HFFc6 (cell line): ENCODE measurements around the gene TOP2A. TPM values are rescaled to one million over a fixed set of nuclear protein-coding genes. Genes with fewer than 3 reads are reported as not detected.

ENCODE experiments used
- DNase-seq: peaks from one replicate; pipeline ENCODE4 v3.0.0-alpha.2; 2018
- H3K27ac Mint-ChIP-seq: 2 replicates; pipeline ENCODE4 v1.8.0; 2020; ENCODE audit warnings: mild to moderate bottlenecking, mixed read lengths
- H3K27me3 Mint-ChIP-seq: 2 replicates; pipeline ENCODE4 v1.8.0; 2021; ENCODE audit warnings: mild to moderate bottlenecking, moderate library complexity, mixed read lengths; ENCODE audit not compliant: insufficient read depth
- H3K36me3 Mint-ChIP-seq: 2 replicates; pipeline ENCODE4 v1.8.0; 2021; ENCODE audit warnings: low read depth, mixed read lengths
- H3K4me1 Mint-ChIP-seq: 2 replicates; pipeline ENCODE4 v1.8.0; 2020; ENCODE audit warnings: low read depth, mixed read lengths
- H3K4me3 Mint-ChIP-seq: 2 replicates; pipeline ENCODE4 v1.8.0; 2020; ENCODE audit warnings: mild to moderate bottlenecking, moderate library complexity, mixed read lengths
- H3K9me3 Mint-ChIP-seq: 2 replicates; pipeline ENCODE4 v1.8.0; 2020; ENCODE audit warnings: mild to moderate bottlenecking, mixed read lengths
- CTCF ChIP-seq: fragments of 200-600 bp; sonication (generic); IDR thresholded peaks from 2 replicates; pipeline ENCODE4 v1.5.0; 2021; ENCODE audit warnings: antibody characterized with exemption, mild to moderate bottlenecking
- total RNA-seq, 6 experiments: library from RNA; stranded (reverse); fragmentation: NEBNext Ultra II Directional; extraction: Animal tissue kit (Norgen Biotek cat#: 25700); gene quantifications; 2 replicates in 1 of 6; 3 replicates in 5 of 6; pipeline ENCODE4 v1.2.3, GENCODE V29; 2021

TOP2A gene
- total RNA-seq, 6 experiments from 2014 or later, result 73.2 to 170 (median 150) TPM

- H3K27ac Mint-ChIP-seq, result no peak overlapping the region
- H3K4me3 Mint-ChIP-seq, result no peak overlapping the region
- peaks cover 2% of the 10 kb centered on the region; the same call in 1 of the 2 replicates for H3K27me3 Mint-ChIP-seq
- no peaks in the 10 kb centered on the region for H3K9me3 Mint-ChIP-seq
- no peak for DNase-seq
- no peaks in the 10 kb centered on the region for H3K36me3 Mint-ChIP-seq
- TF ChIP-seq CTCF, result no peak
- H3K4me1 Mint-ChIP-seq, result peaks cover 10% of the 10 kb centered on the region
Measured at GRCh38 chr17:40431231-40431602, 13.5 kb upstream of the TOP2A start.

- Mint-ChIP-seq H3K9me3 (no peaks in the 10 kb centered on the region), H3K36me3 (no peaks in the 10 kb centered on the region), H3K27ac (no peak overlapping the region), H3K4me1 (peaks cover 10% of the 10 kb centered on the region), H3K4me3 (no peak overlapping the region), H3K27me3 (peaks cover 2% of the 10 kb centered on the region; the same call in 1 of the 2 replicates)
- no peak for TF ChIP-seq CTCF
- no peak for DNase-seq
Measured at GRCh38 chr17:40430272-40431230, 12.9 kb upstream of the TOP2A start.

GRCh38 chr17:40427002-40427491 is 9.4 kb upstream of the TOP2A start:
- no peak for DNase-seq
- no peaks in the 10 kb centered on the region for H3K4me1 Mint-ChIP-seq
- H3K4me3 Mint-ChIP-seq, result no peak overlapping the region
- H3K36me3 Mint-ChIP-seq, result no peaks in the 10 kb centered on the region
- no peak overlapping the region for H3K27ac Mint-ChIP-seq
- no peaks in the 10 kb centered on the region for H3K9me3 Mint-ChIP-seq
- peaks cover 2% of the 10 kb centered on the region; the same call in 1 of the 2 replicates for H3K27me3 Mint-ChIP-seq
- no peak for TF ChIP-seq CTCF

- DNase-seq, result no peak
- no peak for TF ChIP-seq CTCF
- Mint-ChIP-seq H3K4me1 (no peaks in the 10 kb centered on the region), H3K9me3 (no peaks in the 10 kb centered on the region), H3K36me3 (no peaks in the 10 kb centered on the region), H3K27ac (no peak overlapping the region), H3K27me3 (peaks cover 2% of the 10 kb centered on the region; the same call in 1 of the 2 replicates), H3K4me3 (no peak overlapping the region)
Measured at GRCh38 chr17:40425741-40426140, 8.0 kb upstream of the TOP2A start.

GRCh38 chr17:40422990-40423633 is 5.4 kb upstream of the TOP2A start:
- Mint-ChIP-seq H3K4me3 (no peak overlapping the region), H3K27ac (no peak overlapping the region), H3K36me3 (no peaks in the 10 kb centered on the region), H3K9me3 (no peaks in the 10 kb centered on the region), H3K27me3 (peaks cover 2% of the 10 kb centered on the region; the same call in 1 of the 2 replicates), H3K4me1 (peaks cover 10% of the 10 kb centered on the region; the same call in 1 of the 2 replicates)
- peak; percentile 38 for TF ChIP-seq CTCF
- no peak for DNase-seq
